Measurements from ENCODE around the gene SLC29A3. TPM values are rescaled to one million over a fixed set of nuclear protein-coding genes. Genes with fewer than 3 reads are reported as not detected.

SLC29A3 gene
- total and polyA plus RNA-seq, 10 of the 15 experiments (the other 5 are each of a cell fraction or from before 2014, with no cell fraction given): 1.5 to 4.0 (median 2.7) TPM

GRCh38 chr10:71347587-71348395, 28.7 kb downstream of the SLC29A3 start:
- ChIA-PET SMC1A (ENCODE audit: uncharacterized antibody, unreplicated experiment) (interaction anchor here (2.1 kb wide), 1 partner anchor 24 kb away, joined by 5 read pairs; no protein-coding TSS in a partner anchor), RAD21 (ENCODE audit: unreplicated experiment) (no interaction called here), POLR2A (no interaction called here), CTCF (interaction anchor here (2.4 kb wide), 1 partner anchor 29 kb away, joined by 6 read pairs; no protein-coding TSS in a partner anchor)
- Histone ChIP-seq H3K4me3 (no peak overlapping the region), H3K4me2 (ENCODE audit: control insufficient read depth, insufficient read depth) (no peak overlapping the region), H3K27ac (ENCODE audit: control insufficient read depth, insufficient read depth) (no peak overlapping the region), H3K27me3 (replicated peaks in 1 of 2; ENCODE audit: control insufficient read depth in 2 of 2, insufficient read depth in 2 of 2, low read length in 1 of 2) (no peaks in the 10 kb centered on the region), H3K9me3 (replicated peaks; ENCODE audit: control insufficient read depth, insufficient read depth, low read length) (no peaks in the 10 kb centered on the region), H3K9ac (ENCODE audit: control insufficient read depth, insufficient read depth, low read length) (no peak overlapping the region), H3K79me2 (ENCODE audit: control insufficient read depth, insufficient read depth, low read length) (no peaks in the 10 kb centered on the region), H3K36me3 (ENCODE audit: control insufficient read depth in 2 of 2, insufficient read depth in 2 of 2, low read length in 1 of 2) (no peaks in the 10 kb centered on the region), H4K20me1 (ENCODE audit: control insufficient read depth, insufficient read depth) (no peaks in the 10 kb centered on the region), H3K4me1 (ENCODE audit: control insufficient read depth, insufficient read depth, low read length) (no peaks in the 10 kb centered on the region), H2AFZ (ENCODE audit: control insufficient read depth, low read depth, low read length) (no peak overlapping the region)
- intact Hi-C loops (cut with micrococcal nuclease; ENCODE audit: unreplicated experiment) (no loop called here), in situ Hi-C loops (cut with MboI) (no loop called here)
- no peak for FAIRE-seq
- ATAC-seq: no peak
- WGBS (ENCODE audit: insufficient coverage, insufficient replicate concordance, low lambda C conversion rate, missing lambda C conversion rate): 52% methylated on average over 14 of the region's 14 CpGs
- no peak for TF ChIP-seq RAD51 (IDR thresholded peaks at IDR 0.05)
- TF ChIP-seq NRF1 (conservative IDR thresholded peaks at IDR 0.05; ENCODE audit: low read depth, low read length): no peak
- TF ChIP-seq ZSCAN29 (IDR thresholded peaks at IDR 0.05): no peak
- TF ChIP-seq PML (IDR thresholded peaks at IDR 0.05; ENCODE audit: low read length): no peak
- TF ChIP-seq BCL11A (IDR thresholded peaks at IDR 0.05; ENCODE audit: low read depth, low read length): no peak
- no peak for TF ChIP-seq EZH2 (IDR thresholded peaks at IDR 0.05; ENCODE audit: borderline replicate concordance, control insufficient read depth, low read depth, low read length)
- no peak for TF ChIP-seq USF2 (IDR thresholded peaks at IDR 0.05; ENCODE audit: borderline replicate concordance, low read depth, low read length)
- TF ChIP-seq, protein P1, sequence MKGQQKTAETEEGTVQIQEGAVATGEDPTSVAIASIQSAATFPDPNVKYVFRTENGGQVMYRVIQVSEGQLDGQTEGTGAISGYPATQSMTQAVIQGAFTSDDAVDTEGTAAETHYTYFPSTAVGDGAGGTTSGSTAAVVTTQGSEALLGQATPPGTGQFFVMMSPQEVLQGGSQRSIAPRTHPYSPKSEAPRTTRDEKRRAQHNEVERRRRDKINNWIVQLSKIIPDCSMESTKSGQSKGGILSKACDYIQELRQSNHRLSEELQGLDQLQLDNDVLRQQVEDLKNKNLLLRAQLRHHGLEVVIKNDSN (IDR thresholded peaks at IDR 0.05; ENCODE audit: borderline replicate concordance, extremely low read length, insufficient read depth, low read depth, low read length): no peak
- no peak for TF ChIP-seq NR2F1 (conservative IDR thresholded peaks at IDR 0.05)
- TF ChIP-seq, protein P2, sequence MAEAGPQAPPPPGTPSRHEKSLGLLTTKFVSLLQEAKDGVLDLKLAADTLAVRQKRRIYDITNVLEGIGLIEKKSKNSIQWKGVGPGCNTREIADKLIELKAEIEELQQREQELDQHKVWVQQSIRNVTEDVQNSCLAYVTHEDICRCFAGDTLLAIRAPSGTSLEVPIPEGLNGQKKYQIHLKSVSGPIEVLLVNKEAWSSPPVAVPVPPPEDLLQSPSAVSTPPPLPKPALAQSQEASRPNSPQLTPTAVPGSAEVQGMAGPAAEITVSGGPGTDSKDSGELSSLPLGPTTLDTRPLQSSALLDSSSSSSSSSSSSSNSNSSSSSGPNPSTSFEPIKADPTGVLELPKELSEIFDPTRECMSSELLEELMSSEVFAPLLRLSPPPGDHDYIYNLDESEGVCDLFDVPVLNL (IDR thresholded peaks at IDR 0.05; ENCODE audit: low read depth, low read length): no peak
- BruUV-seq (replicated peaks): no TSS peak
- DNase-seq (ENCODE audit: low read depth, low spot score): no peak

Data from GM12878 (cell line).